ENCODE results near the gene RNU5D-1. TPM values are rescaled to one million over a fixed set of nuclear protein-coding genes. Genes with fewer than 3 reads are reported as not detected.
A peak's percentile ranks its signal among the peaks of the same experiment; 100 is the strongest.

RNU5D-1 gene
- polyA plus RNA-seq, 1 experiment: not detected

- H3K27me3 ChIP-seq (ENCODE audit: control insufficient read depth, insufficient read depth, low read length): no peaks in the 10 kb centered on the region
- no peak overlapping the region for H3K27ac ChIP-seq (ENCODE audit: low read depth, low read length)
- ChIA-PET CTCF (interaction anchor here (1.2 to 6.7 kb wide), 3 partner anchors 11 to 15 kb away, joined by 3 to 44 read pairs (median 19); partner anchors contain the start of gene RNU5D-1), POLR2A (interaction anchor here (0.6 to 1.5 kb wide), 2 partner anchors 101 to 585 kb away, joined by 3 to 4 read pairs; no protein-coding TSS in a partner anchor)
- no peak overlapping the region for H3K4me3 ChIP-seq (ENCODE audit: low read depth, low read length)
- no peak for TF ChIP-seq CTCF (IDR thresholded peaks at IDR 0.05; ENCODE audit: low read depth, low read length)
- no peak for DNase-seq (ENCODE audit: low read depth, low spot score)
- H3K9me3 ChIP-seq (ENCODE audit: control insufficient read depth, insufficient read depth, low read length): no peaks in the 10 kb centered on the region
Observed at GRCh38 chr1:44718091-44718490, 12.9 kb downstream of the RNU5D-1 start.

GRCh38 chr1:44717653-44718052 is 13.3 kb downstream of the RNU5D-1 start:
- ChIA-PET POLR2A (interaction anchor here (1.5 kb wide), 1 partner anchor 102 kb away, joined by 4 read pairs; no protein-coding TSS in a partner anchor), CTCF (interaction anchor here (1.2 to 6.7 kb wide), 4 partner anchors 9 to 15 kb away, joined by 3 to 44 read pairs (median 11); partner anchors contain the start of gene RNU5D-1)
- Histone ChIP-seq H3K4me3 (ENCODE audit: low read depth, low read length) (no peak overlapping the region), H3K27ac (ENCODE audit: low read depth, low read length) (no peak overlapping the region), H3K9me3 (ENCODE audit: control insufficient read depth, insufficient read depth, low read length) (no peaks in the 10 kb centered on the region), H3K27me3 (ENCODE audit: control insufficient read depth, insufficient read depth, low read length) (no peaks in the 10 kb centered on the region)
- DNase-seq (ENCODE audit: low read depth, low spot score): no peak
- no peak for TF ChIP-seq CTCF (IDR thresholded peaks at IDR 0.05; ENCODE audit: low read depth, low read length)

- no peak for DNase-seq (ENCODE audit: low read depth, low spot score)
- ChIA-PET CTCF (interaction anchor here (0.6 to 6.7 kb wide), 6 partner anchors 8 to 625 kb away, joined by 3 to 44 read pairs (median 4); partner anchors contain the start of gene RNU5D-1), POLR2A (no interaction called here)
- TF ChIP-seq CTCF (IDR thresholded peaks at IDR 0.05; ENCODE audit: low read depth, low read length): no peak
- no peaks in the 10 kb centered on the region for H3K27me3 ChIP-seq (ENCODE audit: control insufficient read depth, insufficient read depth, low read length)
- H3K27ac ChIP-seq (ENCODE audit: low read depth, low read length): no peak overlapping the region
- H3K4me3 ChIP-seq (ENCODE audit: low read depth, low read length): no peak overlapping the region
- no peaks in the 10 kb centered on the region for H3K9me3 ChIP-seq (ENCODE audit: control insufficient read depth, insufficient read depth, low read length)
Observed at GRCh38 chr1:44717156-44717555, 13.8 kb downstream of the RNU5D-1 start.

GRCh38 chr1:44714944-44715571 is 15.9 kb downstream of the RNU5D-1 start:
- Histone ChIP-seq H3K27ac (ENCODE audit: low read depth, low read length) (no peak overlapping the region), H3K27me3 (ENCODE audit: control insufficient read depth, insufficient read depth, low read length) (no peaks in the 10 kb centered on the region), H3K4me3 (ENCODE audit: low read depth, low read length) (no peak overlapping the region), H3K9me3 (ENCODE audit: control insufficient read depth, insufficient read depth, low read length) (no peaks in the 10 kb centered on the region)
- TF ChIP-seq CTCF (IDR thresholded peaks at IDR 0.05; ENCODE audit: low read depth, low read length): peak; percentile 96
- no peak for DNase-seq (ENCODE audit: low read depth, low spot score)
- ChIA-PET POLR2A (interaction anchor here (1.0 kb wide), 1 partner anchor 60 kb away, joined by 3 read pairs; the partner anchor contains the start of gene RPS8), CTCF (interaction anchor here (0.7 to 6.7 kb wide), 9 partner anchors 8 to 291 kb away, joined by 3 to 44 read pairs (median 4); partner anchors contain the start of gene RNU5D-1)

- Histone ChIP-seq H3K27ac (ENCODE audit: low read depth, low read length) (no peak overlapping the region), H3K9me3 (ENCODE audit: control insufficient read depth, insufficient read depth, low read length) (no peaks in the 10 kb centered on the region), H3K27me3 (ENCODE audit: control insufficient read depth, insufficient read depth, low read length) (no peaks in the 10 kb centered on the region), H3K4me3 (ENCODE audit: low read depth, low read length) (no peak overlapping the region)
- POLR2A ChIA-PET: interaction anchor here (1.0 kb wide), 1 partner anchor 60 kb away, joined by 3 read pairs; the partner anchor contains the start of gene RPS8
- CTCF ChIA-PET: interaction anchor here (0.7 to 6.7 kb wide), 8 partner anchors 8 to 291 kb away, joined by 3 to 44 read pairs (median 4); partner anchors contain the start of gene RNU5D-1
- no peak for TF ChIP-seq CTCF (IDR thresholded peaks at IDR 0.05; ENCODE audit: low read depth, low read length)
- no peak for DNase-seq (ENCODE audit: low read depth, low spot score)
Observed at GRCh38 chr1:44714532-44714931, 16.4 kb downstream of the RNU5D-1 start.

Data from AG04450 (cell line).